Breast epithelium (tissue), 3 donors: ENCODE measurements around the gene TDG.

Experiments used
- POLR2AphosphoS5 ChIP-seq, 3 donors: sonication (generic); formaldehyde crosslinking; IDR thresholded peaks; one replicate each; pipeline ENCODE4 v1.6.1; 2017; ENCODE audit warnings: antibody characterized with exemption in 3 of 3
- TF ChIP-seq, protein P1 (sequence below), 3 donors: fragments of 450-650 bp; IDR thresholded peaks; one replicate each; pipeline ENCODE4 v1.5.1; 2016 to 2017; ENCODE audit warnings: antibody characterized with exemption in 3 of 3, mild to moderate bottlenecking in 3 of 3, moderate library complexity in 3 of 3

DNA sequence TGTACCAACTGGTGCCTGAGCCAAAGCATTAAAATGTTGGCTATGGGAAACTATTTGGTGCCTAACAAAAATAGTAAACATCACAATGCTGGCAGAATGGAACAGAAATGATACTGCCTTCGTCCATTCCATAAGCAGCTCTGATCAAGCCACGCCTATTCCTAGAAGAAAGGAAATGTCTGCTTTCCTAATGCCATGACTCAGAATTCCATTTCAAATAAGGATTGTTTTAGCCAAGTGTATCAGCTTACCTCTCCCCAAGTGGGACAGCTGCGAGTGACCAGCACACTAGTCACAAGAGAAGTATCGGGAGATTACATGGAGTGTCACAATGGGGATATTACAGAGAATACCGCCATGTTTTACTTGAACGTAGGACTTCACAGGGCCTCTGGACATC, 45.6 kb downstream of the TDG start:
- TF ChIP-seq, protein P1, sequence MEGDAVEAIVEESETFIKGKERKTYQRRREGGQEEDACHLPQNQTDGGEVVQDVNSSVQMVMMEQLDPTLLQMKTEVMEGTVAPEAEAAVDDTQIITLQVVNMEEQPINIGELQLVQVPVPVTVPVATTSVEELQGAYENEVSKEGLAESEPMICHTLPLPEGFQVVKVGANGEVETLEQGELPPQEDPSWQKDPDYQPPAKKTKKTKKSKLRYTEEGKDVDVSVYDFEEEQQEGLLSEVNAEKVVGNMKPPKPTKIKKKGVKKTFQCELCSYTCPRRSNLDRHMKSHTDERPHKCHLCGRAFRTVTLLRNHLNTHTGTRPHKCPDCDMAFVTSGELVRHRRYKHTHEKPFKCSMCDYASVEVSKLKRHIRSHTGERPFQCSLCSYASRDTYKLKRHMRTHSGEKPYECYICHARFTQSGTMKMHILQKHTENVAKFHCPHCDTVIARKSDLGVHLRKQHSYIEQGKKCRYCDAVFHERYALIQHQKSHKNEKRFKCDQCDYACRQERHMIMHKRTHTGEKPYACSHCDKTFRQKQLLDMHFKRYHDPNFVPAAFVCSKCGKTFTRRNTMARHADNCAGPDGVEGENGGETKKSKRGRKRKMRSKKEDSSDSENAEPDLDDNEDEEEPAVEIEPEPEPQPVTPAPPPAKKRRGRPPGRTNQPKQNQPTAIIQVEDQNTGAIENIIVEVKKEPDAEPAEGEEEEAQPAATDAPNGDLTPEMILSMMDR (IDR thresholded peaks at IDR 0.05) = no peak
- TF ChIP-seq POLR2AphosphoS5 (IDR thresholded peaks at IDR 0.05) = no peak
